Activated CD4-positive, CD25-positive, alpha-beta regulatory T cell treated with anti-CD3 and anti-CD28 coated beads, Interleukin-2, amount 50 U/mL, for 24 hours (primary cell): ENCODE results near the gene FIBP.
"Not testable (repeated sequence)": the region's sequence is repeated elsewhere in the genome, so short reads cannot be mapped to it uniquely, and the experiment has no call there.

Experiments
- ATAC-seq, 2 donors: fragments of 150-1000 bp; cut with Tn5 transposase; one replicate each; pipeline ENCODE4 v1.10.0; 2021; ENCODE audit warnings: mild to moderate bottlenecking in 1 of 2, moderate library complexity in 1 of 2

Gene FIBP

DNA sequence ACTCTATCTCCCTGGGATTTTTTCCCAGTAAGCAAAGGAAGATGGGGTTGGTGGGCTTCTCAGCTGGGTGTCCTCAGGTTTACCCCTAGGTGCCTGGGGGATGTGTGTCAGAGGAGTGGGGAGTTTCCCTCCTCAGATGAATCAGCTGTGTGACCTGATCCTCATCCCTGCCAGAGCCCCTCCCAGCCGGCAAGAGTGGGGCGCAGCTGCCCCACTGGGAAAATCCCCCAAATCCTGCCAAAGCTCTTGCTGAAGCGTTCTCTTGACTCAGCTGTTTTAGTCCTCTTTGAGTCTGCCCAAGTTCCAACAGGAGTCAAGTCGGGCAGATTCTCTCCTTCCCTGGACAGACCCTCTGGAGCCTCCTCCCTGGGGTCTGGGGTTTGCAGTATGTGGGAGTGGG, 24.6 kb upstream of the FIBP start:
- no peak for ATAC-seq

DNA sequence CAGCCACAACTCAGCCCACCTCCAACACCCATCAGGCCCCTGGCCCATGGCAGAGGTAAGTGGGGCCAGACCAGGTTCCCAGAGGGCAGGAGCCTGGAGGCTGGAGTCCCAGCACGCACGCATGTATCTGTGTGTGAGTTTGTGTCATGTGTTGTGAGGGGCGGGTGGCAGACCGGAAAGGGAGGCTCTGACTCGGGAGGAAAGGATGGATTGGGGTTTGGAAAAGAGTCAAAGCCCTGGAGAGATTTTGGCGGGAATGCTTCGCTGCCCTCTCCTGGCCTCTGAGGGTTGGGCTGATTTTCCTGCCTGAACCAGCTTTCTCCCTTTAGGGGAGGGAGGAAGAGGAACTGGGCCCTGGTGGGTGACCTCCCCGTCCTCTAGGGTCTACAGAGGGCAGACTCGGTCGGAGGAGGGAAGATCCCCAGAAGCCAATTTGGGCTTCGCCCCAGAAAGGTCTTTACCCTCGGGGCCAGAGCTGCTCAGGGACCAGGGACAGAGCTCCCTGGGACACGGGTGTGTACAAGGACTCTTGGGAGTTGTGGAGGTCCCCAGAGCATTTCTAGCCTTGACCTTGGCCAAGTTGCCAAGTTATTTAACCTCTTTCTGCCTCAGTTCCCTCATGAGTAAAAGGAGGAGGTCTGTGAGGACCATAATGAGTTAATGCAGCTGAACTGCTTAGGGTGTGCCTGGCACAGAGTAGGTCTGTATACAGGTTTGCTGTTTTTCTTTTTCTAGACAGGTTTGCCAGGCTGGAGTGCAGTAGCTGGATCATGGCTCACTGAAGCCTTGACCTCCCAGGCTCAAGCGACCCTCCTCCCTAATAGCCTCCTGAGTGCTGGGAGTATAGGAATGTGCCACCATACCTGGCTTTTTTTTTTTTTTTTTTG, 23.7 kb upstream of the FIBP start:
- ATAC-seq: no peak

DNA sequence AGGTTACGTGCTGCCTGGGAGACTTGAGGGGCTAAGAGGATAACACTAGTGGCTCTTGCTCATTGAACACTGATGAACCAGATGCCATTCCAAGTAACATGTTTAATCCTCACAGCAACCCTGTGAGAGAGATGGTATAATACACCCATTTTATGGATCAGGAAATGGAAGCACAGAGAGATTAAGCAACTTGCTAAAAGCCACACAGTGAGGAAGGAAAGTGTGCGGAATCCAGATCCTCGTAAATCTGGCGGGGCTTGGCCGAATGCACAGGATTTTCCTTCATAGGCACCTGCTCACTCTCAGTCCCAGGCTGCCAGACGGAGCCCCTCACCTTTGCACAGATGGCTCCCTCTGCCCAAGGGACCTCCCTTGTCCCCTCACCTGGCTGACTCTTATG, 19.6 kb upstream of the FIBP start:
- ATAC-seq: no peak

DNA sequence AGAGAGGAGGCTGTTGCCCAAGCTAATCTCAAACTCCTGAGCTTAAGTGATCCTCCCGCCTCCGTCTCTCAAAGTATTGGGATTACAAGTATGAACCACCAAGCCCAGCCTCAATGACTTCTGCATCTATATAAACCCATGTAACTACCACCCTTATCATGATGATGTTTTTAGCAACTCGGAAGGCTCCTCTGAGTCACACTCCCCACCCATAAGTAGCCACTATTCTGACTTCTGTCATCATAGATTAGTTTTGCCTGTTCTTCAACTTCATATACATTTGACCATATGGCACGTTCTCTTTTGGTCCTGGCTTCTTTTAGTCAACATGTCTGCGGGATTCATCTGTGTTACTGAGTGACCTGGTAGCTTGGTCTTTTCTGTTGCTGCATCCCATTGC, 18.3 kb upstream of the FIBP start:
- no peak for ATAC-seq

DNA sequence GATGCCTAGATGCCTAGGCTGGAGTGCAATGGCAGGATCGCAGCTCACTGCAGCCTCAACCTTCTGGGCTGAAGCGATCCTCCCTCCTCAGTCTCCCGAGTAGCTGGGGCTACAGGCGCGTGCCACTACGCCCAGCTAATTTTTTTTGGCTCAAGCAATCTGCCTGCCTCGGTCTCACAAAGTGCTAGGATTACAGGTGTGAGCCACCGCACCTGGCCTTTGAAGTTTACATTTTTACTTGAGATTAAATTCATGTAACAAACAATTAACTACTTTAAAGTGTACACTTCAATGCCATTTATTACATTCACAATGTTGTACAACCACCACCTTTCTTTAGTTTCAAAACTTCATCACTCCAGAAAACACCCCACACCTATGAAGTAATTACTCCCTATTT, 15.4 kb upstream of the FIBP start:
- no peak for ATAC-seq

DNA sequence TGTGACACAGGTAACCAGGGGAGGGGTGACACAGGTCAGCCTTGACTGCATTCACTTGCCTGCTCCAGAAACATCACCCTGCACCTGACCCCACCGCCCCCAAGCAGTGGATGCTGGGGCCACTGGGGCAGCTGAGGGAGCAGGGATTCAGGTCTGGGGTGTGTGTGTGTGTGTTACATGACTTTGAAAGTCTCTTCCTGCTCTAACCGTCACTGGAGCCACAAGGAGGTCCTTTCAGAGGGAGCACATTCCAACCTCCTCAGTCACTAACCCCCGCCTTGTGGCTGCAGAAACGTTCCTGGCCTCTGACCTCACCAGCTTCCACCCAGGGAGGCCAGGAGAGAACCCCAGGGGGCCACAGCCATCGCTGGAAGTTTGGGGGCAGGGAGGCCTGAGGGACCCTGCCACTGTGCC, 14.8 kb upstream of the FIBP start:
- ATAC-seq: no peak

DNA sequence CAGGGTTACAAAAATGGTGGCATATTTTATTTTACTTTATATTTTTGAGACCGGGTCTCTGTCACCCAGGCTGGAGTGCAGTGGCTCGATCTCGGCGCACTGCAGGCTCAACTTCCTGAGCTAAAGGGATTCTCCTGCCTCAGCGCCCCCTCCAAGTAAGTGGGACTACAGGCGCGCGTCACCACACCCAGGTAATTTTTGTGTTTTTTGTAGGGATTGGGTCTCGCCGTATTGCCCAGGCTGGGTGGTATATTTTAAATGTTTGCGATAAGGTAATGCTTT, 12.6 kb upstream of the FIBP start:
- no peak for ATAC-seq

DNA sequence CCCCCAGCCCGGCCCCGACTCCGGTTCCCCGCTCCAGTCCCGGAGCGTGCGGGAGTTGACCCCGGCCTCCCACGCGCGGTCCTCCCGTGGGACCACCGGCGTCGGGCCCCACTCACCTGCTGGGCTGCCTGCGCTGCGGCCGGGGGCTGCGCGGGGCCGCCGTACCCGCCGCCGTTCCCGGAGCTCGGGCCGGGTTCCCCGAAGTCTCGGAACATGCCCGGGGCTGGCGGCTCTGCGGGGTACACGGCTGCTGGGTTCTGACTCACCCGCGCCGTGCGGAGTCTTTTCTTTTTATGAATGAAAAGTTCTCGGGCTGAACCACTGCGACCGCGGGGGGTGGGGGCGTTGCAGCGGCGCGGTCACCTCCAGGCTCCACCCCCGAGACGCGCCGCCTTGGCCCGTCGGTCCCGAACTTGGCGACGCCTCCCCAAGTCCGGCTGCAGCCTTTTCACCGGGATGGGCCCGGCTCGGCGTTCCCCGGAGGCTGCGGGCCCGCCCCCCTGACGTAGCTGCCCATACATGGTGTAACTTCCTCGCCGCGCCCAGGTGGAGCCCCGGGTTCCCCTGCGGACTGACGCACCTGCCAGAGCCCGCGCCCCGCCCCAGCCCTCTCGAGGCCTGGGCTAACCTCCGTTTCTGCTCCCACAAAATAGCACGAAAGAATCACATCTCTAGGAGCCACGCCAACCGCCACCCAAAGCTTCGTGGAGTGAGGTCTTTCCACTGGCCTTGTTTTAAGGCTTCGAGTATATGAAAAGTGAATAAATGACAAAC, 12.0 kb upstream of the FIBP start, which contains the start of gene FOSL1:
Gene FOSL1 (minus strand): TSS at position 264 of the 774 bp plus-strand sequence. CDS start 49 bp downstream, at position 215.
- peak; percentile 84 for ATAC-seq

DNA sequence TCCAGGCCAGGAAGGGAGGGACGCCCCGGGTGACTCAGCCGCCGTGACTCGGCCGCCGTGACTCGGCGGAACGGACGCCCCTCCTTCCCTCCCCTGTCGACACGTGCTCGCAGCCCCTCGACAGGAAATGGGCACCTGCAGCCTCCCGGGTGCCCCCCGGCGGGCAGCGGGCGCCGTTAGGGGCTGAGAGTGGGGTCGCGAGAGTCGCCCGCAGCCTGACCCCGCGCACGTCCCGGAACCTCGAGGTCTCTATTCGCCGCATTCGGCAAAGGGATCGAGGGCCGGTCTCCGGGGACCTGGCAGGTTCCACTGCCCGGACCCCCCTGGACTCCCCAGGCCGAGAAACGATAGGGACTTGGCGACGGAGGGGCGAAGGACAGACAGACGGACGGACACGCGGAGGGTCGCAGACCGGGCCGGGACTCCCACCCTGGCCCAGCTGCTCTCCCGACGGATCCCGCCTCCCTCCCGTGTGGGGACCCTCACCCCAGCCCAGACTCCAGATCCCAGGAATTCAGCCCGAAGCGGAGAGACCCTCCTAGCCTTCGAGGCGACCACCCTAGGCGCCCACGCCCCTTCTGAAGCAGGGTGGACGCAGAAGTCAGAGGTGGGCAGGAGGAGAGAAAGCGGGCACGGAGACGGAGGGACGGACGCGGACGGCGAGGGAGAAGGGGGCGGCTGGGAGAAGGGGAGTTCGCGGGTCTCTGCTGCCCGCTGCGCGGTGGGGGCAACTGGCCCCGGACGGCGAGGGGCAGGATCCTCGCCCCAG, 11.3 kb upstream of the FIBP start:
- ATAC-seq: peak; percentile 50

DNA sequence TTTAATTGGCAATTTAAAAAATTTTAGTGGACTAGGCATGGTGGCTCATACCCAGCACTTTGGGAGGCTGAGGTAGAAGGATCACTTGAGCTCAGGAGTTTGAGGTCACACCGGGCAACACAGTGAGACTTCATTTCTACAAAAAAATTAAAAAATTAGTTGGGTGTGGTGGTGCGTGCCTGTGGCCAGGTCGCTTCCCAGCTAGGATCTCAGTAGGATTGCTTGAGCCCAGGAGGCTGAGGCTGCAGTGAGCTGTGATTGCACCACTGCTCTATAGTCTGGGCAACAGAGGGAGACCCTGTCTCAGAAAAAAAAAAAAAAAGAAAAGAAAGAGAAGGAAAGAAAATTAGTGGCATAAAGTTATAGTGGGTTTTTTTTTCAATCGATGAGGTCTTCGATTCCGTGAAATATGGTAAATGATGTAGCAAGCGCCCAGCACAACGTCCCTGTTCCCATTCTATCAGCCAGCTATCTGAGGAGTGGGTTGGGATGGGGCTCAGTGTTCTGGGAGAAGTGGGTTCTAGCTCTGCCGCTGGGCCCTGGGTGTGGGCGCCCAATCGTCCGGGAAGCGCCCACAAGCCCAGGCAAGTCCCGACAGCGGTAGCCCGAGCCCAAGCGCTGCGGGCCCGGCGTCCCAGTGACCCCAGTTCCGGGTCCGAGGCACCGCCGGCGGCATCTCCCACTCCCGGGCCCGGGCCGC, 10.5 kb upstream of the FIBP start:
- ATAC-seq: no peak

DNA sequence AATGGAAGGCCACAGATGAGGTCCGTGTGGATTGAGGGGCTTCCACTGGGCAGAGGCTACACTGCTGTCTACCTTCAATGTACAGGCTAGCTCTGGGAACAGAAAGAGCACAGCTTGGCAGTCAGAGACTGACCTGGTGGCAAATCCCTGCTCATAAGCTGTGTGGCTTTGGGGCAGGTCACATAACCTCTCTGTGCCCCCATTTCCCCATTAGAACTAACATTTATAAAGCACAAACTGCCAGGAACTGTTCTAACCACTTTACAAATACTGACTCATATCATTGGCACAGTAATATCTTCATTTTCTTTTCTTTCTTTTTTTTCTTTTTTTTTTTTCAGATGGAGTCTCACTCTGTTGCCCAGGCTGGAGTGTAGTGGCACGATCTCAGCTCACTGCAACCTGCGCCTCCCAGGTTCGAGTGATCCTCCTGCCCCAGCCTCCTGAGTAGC, 8.8 kb upstream of the FIBP start:
- no peak for ATAC-seq

DNA sequence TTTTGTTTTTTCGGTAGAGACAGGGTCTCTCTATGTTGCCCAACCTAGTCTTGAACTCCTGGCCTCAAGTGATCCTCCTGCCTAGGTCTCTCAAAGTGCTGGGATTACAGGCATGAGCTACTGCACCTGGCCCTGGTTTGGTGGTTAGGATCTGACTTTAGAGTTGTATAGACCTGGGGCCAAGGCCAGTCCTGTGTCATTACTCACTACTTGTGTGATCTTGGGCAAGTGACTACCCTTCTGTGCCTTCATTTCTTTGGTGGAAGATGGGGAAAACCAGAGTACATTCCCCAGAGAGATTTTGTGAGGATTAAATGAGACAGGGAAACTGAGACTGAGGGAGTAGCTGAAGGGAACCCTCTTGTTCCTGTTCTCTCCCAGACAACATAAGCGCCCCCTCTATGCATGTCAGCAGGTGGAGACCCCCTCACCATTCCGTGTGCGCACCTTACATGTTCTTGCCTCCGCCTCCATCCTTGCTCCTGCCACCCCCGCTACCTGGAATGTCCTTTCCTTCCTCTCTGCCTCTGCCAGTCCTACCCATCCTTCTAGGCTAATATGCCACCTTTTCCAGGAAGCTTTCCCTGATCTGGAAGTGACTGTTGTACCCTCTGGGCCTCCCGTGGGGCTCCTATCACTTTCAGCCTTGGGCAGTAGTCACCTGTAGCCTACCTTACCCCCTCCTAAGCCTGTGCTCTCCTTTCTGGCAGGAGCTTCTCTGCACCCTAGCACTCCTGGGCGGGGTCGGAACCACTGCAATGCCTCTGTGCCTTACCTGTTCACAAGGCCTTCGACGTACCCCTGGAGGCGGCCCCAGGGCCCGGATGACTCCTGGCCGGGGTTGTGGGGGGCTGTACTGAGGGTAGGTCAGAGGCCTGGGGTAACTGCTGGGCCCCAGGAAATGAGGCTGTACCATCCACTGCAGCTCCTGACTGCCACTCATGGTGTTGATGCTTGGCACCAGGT, 8.0 kb upstream of the FIBP start:
- no peak for ATAC-seq

DNA sequence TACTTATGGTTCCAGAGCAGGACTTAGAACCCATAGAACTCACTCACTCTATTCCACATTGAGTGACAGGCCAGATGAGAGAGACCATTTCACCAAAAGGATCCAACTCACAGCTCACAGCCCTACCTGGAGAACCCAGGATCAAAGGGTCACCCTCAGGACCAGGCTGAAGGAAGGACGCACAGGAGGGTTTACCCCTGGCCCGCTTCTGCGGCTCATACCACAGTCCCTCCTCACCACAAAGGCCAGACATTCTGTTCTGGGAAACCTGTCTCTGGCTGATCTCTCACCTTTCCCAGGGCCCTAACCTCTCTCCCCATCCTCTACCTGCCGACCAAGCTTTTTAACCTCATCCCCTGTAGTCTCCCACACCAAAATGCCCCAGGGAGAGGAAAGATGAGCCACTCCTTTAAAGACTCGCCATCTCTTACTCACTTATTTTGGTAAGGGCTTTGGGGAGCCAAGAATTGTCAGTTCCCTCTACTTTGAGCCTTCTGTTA, 7.3 kb upstream of the FIBP start:
- no peak for ATAC-seq

DNA sequence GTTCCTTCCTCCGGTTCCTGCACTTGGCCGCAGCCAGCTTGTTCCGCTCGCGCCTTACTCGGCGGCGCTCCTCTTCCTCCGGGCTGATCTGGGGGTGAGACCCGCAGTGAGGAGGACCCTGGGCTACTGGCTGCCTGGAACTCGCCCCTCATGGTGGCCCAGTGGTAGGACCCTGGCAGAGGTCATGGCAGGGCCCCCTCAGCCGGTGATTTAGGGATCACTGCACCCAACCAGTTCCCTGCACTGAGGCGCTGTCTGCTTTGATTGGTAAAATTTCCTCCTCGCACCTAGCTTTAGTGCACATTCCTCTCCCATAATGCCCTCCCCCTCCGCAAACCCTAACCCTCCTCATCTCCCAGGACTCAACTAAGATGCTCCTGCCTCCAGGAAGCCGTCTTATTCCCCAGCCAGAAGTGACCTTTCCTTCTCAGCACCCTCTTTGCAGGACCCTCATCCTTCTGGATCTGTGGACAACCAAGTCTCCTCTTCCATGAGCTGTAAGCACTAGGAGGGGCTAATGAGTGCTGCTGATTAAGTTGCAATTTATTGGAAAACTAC, 5.8 kb upstream of the FIBP start:
- ATAC-seq: no peak

DNA sequence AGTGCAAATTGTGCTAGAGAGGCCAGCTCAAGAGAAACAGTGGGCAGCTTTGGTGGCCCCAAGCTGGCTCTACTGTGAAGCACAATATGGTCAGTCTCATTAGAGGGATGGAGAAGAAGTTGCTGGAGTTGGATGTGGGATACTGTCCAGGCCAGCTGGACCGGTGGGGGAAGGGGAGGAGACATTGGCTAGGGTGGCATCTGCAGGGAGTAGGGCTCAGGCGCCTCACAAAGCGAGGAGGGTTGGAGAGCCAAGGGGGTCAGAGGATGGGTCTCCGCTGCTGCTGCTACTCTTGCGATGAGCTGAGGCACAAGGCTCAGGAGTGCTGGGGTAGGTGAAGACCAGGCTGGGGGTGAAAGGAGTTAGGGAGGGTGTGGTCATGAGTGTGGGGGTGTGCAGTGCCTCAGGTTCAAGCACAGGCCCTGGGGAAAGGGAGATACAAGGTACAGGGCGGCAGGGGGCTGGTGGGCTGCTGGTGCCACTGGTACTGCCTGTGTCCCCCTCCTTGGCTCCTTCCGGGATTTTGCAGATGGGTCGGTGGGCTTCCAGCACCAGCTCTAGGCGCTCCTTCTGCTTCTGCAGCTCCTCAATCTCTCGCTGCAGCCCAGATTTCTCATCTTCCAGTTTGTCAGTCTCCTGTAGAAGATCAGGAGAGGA, 4.5 kb upstream of the FIBP start:
- ATAC-seq: no peak

DNA sequence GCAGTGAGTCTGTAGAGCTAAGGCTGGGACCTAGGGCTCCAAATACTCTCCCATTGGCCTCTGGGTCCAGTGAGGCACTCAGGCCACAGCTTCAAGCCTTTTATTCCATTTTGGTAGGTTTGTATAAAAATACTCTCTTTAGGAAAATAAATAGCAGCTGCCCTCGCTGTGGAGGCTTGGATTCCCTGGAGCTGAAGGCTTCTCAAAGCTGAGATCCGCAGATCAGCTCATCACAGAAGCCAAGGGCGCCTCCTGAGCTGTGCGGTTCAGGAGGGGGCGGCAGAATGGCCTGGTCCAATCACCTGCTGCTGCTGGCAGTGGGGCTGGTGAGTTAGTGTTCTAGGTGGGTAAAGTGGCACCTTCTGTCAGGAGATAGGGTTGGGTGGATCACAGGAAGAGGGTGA, 3.9 kb upstream of the FIBP start:
- ATAC-seq: not testable (repeated sequence)

DNA sequence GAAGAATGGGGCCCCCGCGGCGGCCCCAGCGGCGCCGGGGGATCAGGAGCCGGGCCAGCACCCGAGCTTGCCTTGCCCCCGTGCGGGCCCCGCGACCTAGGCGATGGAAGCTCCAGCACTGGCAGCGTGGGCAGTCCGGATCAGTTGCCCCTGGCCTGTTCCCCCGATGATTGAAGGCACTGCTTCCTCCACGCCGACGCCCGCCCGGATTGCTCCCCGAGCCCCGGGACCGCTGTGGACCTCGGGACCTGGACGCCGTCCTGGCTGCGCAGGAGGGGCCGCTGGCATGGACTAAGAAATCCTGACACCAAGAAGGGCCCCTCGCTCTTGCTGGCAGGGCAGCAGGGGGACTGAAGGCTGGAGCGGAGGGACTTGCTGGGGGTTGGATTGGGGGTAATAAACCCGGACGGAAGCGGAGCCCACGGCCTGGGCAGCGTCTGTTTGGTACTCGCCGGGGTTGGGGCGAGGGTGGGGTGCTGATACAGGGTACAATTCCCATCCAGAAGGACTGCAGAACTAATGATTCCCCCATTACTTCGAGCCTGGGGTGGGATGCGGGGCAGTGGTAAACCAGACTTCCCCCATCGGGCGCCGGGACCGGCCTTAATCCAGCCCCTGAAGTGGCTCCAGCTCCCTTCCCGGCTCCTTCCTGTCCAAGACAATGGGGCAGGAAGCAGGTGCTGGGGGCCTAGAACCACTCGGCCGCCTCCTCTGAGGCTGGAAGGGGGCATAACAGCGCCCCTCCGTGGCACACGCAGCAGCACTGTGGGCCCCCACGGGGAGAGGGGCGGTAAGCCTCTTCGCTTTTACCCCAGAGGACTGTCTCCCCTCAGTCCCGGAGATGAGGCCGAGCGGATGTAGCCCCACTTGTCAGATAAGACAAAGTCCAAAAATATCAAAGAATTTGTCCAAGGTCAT, 3.2 kb upstream of the FIBP start:
- ATAC-seq: no peak

DNA sequence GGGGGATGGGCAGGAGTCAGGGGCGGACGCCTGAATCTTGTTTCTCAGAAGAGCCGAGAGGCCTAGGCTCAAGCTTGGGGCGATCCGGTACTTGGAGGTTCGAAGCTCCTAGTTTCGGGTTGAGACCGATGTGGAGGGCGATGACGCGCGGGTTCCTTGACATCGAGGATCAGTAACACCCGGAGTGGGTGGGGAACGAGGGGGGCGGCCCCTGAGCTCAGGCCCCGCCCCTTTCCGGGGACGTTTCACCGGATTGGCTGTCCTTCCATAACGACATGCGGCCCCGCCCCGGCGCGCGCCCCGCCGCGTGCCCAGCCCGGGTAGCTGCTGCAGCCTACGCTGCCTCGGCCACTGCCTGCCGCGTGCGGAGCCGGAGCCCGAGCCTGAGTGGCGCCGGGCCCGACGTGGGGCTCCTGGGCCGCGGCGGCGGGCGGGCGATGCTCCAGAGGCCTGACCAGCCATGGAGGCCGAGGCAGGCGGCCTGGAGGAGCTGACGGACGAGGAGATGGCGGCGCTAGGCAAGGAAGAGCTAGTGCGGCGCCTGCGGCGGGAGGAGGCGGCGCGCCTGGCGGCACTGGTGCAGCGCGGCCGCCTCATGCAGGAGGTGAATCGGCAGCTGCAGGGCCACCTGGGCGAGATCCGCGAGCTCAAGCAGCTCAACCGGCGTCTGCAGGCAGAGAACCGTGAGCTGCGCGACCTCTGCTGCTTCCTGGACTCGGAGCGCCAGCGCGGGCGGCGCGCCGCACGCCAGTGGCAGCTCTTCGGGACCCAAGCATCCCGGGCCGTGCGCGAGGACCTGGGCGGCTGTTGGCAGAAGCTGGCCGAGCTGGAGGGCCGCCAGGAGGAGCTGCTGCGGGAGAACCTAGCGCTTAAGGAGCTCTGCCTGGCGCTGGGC, 2.3 kb upstream of the FIBP start, which contains the start of gene CCDC85B:
Gene CCDC85B (plus strand): TSS at position 350 of the 895 bp plus-strand sequence. CDS start 111 bp downstream, at position 461.
- peak; percentile 64 to 72 for ATAC-seq
